Measurements from ENCODE around the gene RAB11FIP4. TPM values are rescaled to one million over a fixed set of nuclear protein-coding genes. Genes with fewer than 3 reads are reported as not detected.

RAB11FIP4 gene
- total and polyA plus RNA-seq, 2 donors (not counting 3 experiments of a cell fraction or from before 2014, with no cell fraction given), result 0.08 to 0.38 TPM

- peak overlapping the region; percentile 43 to 89 (median 51) for H3K4me3 ChIP-seq (replicated peaks in 1 of 3; ENCODE audit: insufficient read depth in 1 of 3, low read depth in 1 of 3, low read length in 3 of 3)
- peak overlapping the region; percentile 86 for H3K9ac ChIP-seq (replicated peaks; ENCODE audit: extremely low read depth, insufficient read depth, low read length)
- no peaks in the 10 kb centered on the region for H4K20me1 ChIP-seq (replicated peaks; ENCODE audit: control insufficient read depth, extremely low read depth, insufficient read depth, low read length)
- TF ChIP-seq POLR2A (IDR thresholded peaks at IDR 0.05; ENCODE audit: low read depth, low read length) (peak; percentile 82), FOS (IDR thresholded peaks at IDR 0.05; ENCODE audit: borderline replicate concordance, insufficient read depth, low read length) (peak; percentile 11), JUN (IDR thresholded peaks at IDR 0.05; ENCODE audit: borderline replicate concordance, insufficient read depth, insufficient read length, low read depth) (no peak), POLR2AphosphoS5 (IDR thresholded peaks at IDR 0.05; ENCODE audit: insufficient read depth, low read depth, low read length) (peak; percentile 88), CTCF (IDR thresholded peaks at IDR 0.05; ENCODE audit: extremely low read depth in 1 of 2, insufficient read depth in 1 of 2, low read depth in 1 of 2, low read length in 2 of 2) (peak; percentile 65 to 94), GATA2 (IDR thresholded peaks at IDR 0.05; ENCODE audit: insufficient read depth, insufficient read length, low read depth, low read length) (no peak), MYC (IDR thresholded peaks at IDR 0.05; ENCODE audit: low read depth, low read length) (peak; percentile 66)
- TF ChIP-seq, protein P1, sequence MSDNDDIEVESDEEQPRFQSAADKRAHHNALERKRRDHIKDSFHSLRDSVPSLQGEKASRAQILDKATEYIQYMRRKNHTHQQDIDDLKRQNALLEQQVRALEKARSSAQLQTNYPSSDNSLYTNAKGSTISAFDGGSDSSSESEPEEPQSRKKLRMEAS (IDR thresholded peaks at IDR 0.05; ENCODE audit: insufficient read depth, insufficient read length), result peak; percentile 68
- peaks cover 0 to 2% of the 10 kb centered on the region in 2 experiments for H3K27me3 ChIP-seq (ENCODE audit: control insufficient read depth in 2 of 2, insufficient read depth in 2 of 2, low read length in 2 of 2)
- FAIRE-seq (peak; percentile 42), DNase-seq (ENCODE audit: low read depth, low spot score) (peak; percentile 81)
- H2AFZ ChIP-seq (ENCODE audit: low read depth, low read length), result peak overlapping the region; percentile 73
- ChIA-PET POLR2A (interaction anchor here (0.8 kb wide), 1 partner anchor 284 kb away, joined by 3 read pairs; no protein-coding TSS in a partner anchor), CTCF (interaction anchor here (0.6 to 9.7 kb wide), 14 partner anchors 15 to 342 kb away, joined by 3 to 187 read pairs (median 4); partner anchors contain the start of genes COPRS and UTP6)
- H3K9me1 ChIP-seq (replicated peaks; ENCODE audit: control insufficient read depth, extremely low read depth, insufficient read depth, low read length), result no peaks in the 10 kb centered on the region
- dilution Hi-C loops (cut with MboI; ENCODE audit: extremely low pct_ligation_motif_present, low sequenced_read_pairs), result no loop called here
- peak overlapping the region; percentile 90 for H3K4me2 ChIP-seq (ENCODE audit: insufficient read depth, low read length)
- intact Hi-C loops (cut with micrococcal nuclease), result loop anchor here (1.0 kb wide), 2 partner anchors 163 to 283 kb away; no protein-coding TSS in a partner anchor
- H3K27ac ChIP-seq (ENCODE audit: insufficient read depth, low read depth, low read length), result peak overlapping the region; percentile 91
- BruUV-seq (replicated peaks), result no TSS peak
- peaks cover 47% of the 10 kb centered on the region for H3K79me2 ChIP-seq (ENCODE audit: control insufficient read depth, insufficient read depth, low read length)
- H3K4me1 ChIP-seq (ENCODE audit: control insufficient read depth, extremely low read depth, insufficient read depth, low read length), result peaks cover 21% of the 10 kb centered on the region
- H3K36me3 ChIP-seq (ENCODE audit: control insufficient read depth in 2 of 2, extremely low read depth in 1 of 2, insufficient read depth in 2 of 2, low read length in 2 of 2), result peaks cover 0 to 3% of the 10 kb centered on the region in 2 experiments
- no peaks in the 10 kb centered on the region for H3K9me3 ChIP-seq (replicated peaks; ENCODE audit: control insufficient read depth, insufficient read depth, low read length)
Measured at GRCh38 chr17:31558748-31559583, 167.5 kb downstream of the RAB11FIP4 start.
